Fibroblast of villous mesenchyme (primary cell): ENCODE measurements around the gene IGFBP5. TPM values are rescaled to one million over a fixed set of nuclear protein-coding genes. Genes with fewer than 3 reads are reported as not detected.

ENCODE experiments used
- DNase-seq: peaks from one replicate; pipeline ENCODE4 v3.0.0-alpha.2; 2010; ENCODE audit warnings: low read depth
- H3K4me3 ChIP-seq: 2 replicates; pipeline ENCODE4 v1.5.1; 2011; ENCODE audit warnings: low read depth, mild to moderate bottlenecking, low read length
- total RNA-seq: library from RNA; depleted of rRNA; stranded (reverse); fragments of >200 nt; gene quantifications from 2 replicates; pipeline ENCODE4 v1.2.3, GENCODE V29; 2012
- TF ChIP-seq, protein P1 (sequence below): IDR thresholded peaks from 2 replicates; pipeline ENCODE4 v1.5.1; 2012; ENCODE audit warnings: low read depth, mild to moderate bottlenecking, low read length; ENCODE audit not compliant: insufficient read depth

The IGFBP5 gene
- total RNA-seq, 1 donor = 644 TPM

DNA sequence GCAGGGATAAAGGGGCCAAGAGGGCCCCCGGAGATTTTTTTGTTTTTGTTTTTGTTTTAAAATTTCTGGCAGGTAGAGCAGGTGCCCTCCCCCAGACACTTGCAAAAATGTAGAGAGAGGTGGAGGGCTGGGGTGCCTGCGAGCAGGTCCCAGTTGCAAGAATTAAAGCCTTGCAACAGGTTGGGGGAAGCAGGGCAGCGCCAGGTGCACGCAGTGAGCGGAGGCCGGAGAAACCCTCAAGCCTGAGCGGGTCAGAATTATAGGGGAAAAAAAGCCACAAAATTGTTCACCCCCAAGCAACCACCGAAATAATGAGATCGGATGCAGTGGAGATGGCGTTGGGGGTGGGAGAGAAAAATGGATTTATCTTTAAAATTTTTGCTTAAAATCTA lies 527 bp downstream of the IGFBP5 start:
- peak overlapping the region; percentile 62 for H3K4me3 ChIP-seq
- TF ChIP-seq, protein P1, sequence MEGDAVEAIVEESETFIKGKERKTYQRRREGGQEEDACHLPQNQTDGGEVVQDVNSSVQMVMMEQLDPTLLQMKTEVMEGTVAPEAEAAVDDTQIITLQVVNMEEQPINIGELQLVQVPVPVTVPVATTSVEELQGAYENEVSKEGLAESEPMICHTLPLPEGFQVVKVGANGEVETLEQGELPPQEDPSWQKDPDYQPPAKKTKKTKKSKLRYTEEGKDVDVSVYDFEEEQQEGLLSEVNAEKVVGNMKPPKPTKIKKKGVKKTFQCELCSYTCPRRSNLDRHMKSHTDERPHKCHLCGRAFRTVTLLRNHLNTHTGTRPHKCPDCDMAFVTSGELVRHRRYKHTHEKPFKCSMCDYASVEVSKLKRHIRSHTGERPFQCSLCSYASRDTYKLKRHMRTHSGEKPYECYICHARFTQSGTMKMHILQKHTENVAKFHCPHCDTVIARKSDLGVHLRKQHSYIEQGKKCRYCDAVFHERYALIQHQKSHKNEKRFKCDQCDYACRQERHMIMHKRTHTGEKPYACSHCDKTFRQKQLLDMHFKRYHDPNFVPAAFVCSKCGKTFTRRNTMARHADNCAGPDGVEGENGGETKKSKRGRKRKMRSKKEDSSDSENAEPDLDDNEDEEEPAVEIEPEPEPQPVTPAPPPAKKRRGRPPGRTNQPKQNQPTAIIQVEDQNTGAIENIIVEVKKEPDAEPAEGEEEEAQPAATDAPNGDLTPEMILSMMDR = no peak
- no peak for DNase-seq

DNA sequence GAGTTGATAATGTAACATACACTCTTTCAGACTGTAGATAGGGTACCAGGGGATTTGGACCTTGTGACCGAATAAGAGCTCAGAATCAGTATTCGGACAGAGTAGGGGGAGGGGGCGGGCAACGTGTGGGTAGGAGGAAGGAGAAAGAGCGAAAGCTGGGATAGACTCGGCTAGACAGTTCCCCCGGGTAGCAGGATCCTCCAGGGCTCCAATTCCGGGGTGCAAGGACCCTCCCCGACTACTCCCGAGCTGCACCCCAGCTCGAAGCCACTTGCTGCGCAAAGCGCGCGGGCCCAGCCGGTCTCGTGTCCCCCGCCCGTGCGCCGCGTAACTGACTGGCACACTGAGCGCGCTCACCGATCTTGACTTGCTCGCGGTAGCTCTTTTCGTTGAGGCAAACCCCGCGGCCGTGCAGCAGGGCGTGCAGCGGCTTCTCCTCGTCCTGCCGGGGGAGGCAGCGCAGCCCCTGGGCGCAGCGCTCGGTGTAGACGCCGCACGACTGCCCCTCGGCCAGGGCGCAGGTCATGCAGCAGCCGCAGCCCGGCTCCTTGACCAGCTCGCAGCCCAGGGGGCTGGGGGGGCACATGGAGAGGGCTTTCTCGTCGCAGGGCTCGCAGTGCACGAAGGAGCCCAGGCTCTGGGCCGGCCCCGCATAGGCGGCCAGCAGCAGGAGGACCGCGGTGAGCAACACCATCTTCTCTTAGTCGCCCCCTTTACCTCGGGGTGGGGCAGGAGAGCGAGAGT lies 1.1 kb downstream of the IGFBP5 start:
- peak; percentile 50 for DNase-seq
- TF ChIP-seq, protein P1 = no peak
- H3K4me3 ChIP-seq = peak overlapping the region; percentile 62

DNA sequence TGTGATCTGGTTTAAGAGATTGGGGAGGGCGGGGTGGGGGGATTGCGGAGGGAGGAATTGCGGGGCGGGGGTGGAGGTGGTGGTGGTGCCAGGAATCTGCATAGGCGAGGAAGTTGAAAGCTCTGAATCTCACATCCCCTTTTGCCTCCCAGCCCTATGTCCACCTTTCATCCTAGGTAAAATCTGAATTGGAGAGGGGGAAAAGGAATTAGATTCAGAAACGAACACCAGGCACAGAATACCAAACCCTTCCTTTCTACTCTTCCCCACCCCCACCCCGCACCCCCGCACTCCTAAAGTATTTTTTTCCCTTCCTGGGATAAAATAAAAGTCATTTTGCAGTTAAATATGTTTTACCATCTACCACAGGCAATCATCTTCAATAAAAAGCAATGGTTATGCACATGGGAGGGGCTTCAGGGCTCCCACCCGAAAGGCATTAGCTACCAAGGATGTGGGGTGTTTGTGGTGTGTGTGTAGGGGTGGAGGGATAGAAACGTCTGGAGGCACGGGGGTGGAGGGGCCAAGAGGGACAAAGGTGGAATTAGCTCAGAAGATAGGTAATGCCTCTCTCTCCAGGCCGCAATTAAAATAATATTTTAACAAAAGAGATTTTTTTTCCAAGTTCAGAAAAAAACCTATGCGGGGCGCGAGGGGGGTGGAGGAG lies 1.8 kb downstream of the IGFBP5 start:
- H3K4me3 ChIP-seq = peak overlapping the region; percentile 62
- TF ChIP-seq, protein P1 = no peak
- no peak for DNase-seq

DNA sequence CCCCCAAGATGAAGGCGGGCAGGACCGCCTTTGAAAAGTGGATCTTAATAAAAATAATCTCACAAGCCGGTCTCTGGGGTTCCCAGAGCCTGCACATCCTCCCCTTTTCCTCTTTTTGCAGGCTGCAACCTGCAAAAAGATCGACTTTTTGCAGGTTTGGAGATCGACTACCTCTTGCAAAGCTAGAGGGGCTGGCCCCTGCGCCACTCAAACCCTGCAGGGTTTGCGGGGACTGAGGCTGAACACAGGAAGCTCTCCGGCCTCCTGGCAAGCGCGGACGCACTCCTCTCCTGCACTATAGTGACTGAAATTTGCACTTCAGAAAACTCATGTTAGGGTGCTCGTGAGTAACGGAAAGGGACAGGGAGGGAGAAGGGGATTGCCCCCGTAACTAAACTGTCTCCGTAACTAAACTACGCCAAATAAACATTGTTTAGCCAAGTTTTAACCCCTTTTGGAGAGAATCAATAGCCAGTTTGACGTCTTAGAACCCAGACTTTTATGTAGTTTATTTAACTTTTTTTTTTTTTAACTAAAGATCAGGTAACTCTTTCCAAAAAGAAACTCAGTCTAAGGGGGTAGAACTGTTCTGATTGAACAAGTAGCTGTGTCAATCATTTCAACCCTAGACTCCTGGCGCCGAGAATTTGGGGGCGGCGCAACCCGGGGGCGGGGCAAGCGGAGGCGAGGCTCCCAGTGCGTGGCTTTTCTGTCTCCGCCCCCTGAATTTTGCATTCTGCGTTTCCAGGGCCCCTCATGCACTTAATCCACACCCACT lies 2.5 kb downstream of the IGFBP5 start:
- H3K4me3 ChIP-seq = peak overlapping the region; percentile 62
- DNase-seq = peak; percentile 77
- TF ChIP-seq, protein P1 = no peak

DNA sequence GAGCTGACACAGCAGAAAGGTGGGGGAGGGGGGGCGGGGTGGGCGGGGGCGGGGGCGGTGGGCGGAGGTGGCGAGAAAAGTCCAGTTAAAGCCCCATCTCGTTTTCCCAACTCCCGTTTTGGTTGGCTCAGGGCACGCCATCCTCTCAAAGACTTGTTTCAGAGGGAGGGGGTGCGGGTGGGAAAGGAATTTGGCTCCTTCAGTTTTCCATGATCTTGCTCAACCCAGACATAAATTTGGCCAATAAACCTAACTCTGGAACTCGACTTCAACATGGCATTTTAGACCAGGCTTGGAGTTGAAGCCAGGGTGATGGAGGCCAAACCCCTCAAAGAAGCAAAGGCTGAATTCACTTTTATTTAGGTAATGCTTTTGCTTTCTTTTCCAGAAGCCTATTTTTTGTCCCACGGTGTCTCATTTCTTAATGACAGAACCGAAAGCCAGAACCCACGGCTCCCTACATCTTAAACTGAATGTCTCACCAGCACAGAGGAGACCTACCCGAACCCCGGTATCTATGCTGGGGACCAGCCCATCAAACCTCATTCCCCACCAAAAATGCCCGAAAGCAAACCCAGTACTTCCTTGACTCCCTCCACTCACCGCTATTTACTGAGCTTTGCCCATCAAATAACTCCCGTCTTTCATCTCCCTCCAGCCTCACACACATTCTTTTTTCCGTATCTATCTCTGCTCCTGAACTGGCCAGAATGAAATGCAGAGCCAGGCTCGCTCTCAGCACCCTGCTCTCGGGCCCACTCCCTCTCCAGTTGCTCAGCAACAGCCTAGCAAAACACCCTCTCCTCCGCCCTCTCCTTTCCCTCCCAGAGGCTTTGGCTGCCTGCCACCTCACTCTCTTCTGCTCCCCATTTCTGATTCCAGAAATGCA lies 4.3 kb downstream of the IGFBP5 start:
- TF ChIP-seq, protein P1 = no peak
- peak overlapping the region; percentile 62 for H3K4me3 ChIP-seq
- DNase-seq = peak; percentile 93

DNA sequence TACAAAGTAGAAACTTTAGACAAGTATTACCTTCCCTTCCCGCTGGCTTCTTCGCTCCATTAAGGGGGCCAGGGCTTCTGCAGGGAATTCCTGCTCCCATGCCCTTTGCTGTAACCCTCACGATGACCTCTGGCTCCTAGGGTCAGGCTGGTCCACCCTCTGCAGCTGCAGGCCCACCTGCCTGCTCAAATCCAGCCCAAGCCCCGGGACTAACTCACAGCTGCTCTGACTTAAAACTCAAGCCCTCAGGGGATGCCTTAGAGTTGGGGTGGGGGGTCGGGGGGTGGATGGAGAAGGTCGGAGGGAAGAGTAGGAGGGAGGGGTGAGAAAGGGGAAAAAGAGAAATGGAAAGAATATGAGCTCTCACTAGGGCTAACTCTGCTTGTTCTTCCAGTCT lies 4.9 kb downstream of the IGFBP5 start:
- no peak for DNase-seq
- TF ChIP-seq, protein P1 = no peak
- H3K4me3 ChIP-seq = peak overlapping the region; percentile 38
